Lower leg skin (tissue), 3 donors: Measurements from ENCODE around the gene AKAP12.

ENCODE experiments used
- POLR2A ChIP-seq, 2 donors: fragments of 450-650 bp; IDR thresholded peaks; one replicate each; pipeline ENCODE4 v1.6.1; 2016 to 2017; ENCODE audit warnings: antibody characterized with exemption in 2 of 2, mild to moderate bottlenecking in 1 of 2, moderate library complexity in 1 of 2
- TF ChIP-seq, protein P1 (sequence below), 3 donors: fragments of 450-650 bp; IDR thresholded peaks; one replicate each; pipeline ENCODE4 v1.5.1; 2016; ENCODE audit warnings: antibody characterized with exemption in 3 of 3, mild to moderate bottlenecking in 3 of 3, moderate library complexity in 2 of 3

- no peak for TF ChIP-seq POLR2A (IDR thresholded peaks at IDR 0.05)
- TF ChIP-seq, protein P1, sequence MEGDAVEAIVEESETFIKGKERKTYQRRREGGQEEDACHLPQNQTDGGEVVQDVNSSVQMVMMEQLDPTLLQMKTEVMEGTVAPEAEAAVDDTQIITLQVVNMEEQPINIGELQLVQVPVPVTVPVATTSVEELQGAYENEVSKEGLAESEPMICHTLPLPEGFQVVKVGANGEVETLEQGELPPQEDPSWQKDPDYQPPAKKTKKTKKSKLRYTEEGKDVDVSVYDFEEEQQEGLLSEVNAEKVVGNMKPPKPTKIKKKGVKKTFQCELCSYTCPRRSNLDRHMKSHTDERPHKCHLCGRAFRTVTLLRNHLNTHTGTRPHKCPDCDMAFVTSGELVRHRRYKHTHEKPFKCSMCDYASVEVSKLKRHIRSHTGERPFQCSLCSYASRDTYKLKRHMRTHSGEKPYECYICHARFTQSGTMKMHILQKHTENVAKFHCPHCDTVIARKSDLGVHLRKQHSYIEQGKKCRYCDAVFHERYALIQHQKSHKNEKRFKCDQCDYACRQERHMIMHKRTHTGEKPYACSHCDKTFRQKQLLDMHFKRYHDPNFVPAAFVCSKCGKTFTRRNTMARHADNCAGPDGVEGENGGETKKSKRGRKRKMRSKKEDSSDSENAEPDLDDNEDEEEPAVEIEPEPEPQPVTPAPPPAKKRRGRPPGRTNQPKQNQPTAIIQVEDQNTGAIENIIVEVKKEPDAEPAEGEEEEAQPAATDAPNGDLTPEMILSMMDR (IDR thresholded peaks at IDR 0.05) = no peak
Observed at GRCh38 chr6:151376440-151376839, 136.7 kb downstream of the AKAP12 start.
